NCI-H82 treated with DMSO at 0.1 percent for 48 hours (cell line): ENCODE data around the gene ARHGEF17.

ENCODE experiments used
- DNase-seq: peaks from one replicate; lab custom pipeline; 2025; ENCODE audit not compliant: unreplicated experiment; lab: John Stamatoyannopoulos, UW

The ARHGEF17 gene

DNA sequence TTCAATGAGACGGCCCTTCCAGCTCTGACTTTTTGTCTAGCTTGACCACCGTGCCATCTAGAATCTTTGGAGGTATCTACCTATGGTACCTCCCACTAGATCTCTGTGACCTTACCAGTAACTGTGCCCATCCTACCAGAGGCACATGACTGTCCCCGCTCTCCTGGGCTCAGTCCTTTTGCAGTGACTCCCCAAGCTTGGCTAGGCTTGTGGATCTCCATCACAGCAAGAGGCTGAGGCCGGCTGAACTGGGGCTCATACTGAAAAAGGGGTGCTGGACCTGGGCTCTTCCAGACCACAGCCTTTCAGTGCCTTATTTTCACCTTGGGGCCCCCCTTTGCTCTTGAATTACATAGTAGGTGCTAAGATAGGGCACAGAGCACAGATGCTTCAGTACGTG is 95.5 kb downstream of the ARHGEF17 start:
- DNase-seq, result no peak

DNA sequence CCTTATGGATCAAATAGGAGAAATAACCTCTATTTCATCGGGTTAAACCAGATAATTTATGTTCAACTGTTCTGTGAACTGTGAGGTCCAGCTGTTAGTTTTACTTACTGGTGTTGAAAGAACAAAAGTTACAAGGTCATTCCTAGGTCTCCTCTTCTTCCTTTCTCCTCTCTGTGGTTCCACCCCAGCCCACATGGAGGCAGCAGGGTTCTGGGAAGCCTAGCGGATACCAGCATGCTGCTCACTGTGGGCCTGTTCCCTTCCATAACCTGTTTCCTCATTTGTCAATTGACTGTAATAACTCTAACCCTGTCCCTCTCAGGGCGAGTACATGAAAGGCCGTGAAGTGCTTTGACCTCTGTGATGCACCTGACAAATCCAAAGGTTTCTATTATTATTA is 96.0 kb downstream of the ARHGEF17 start:
- DNase-seq, result no peak

DNA sequence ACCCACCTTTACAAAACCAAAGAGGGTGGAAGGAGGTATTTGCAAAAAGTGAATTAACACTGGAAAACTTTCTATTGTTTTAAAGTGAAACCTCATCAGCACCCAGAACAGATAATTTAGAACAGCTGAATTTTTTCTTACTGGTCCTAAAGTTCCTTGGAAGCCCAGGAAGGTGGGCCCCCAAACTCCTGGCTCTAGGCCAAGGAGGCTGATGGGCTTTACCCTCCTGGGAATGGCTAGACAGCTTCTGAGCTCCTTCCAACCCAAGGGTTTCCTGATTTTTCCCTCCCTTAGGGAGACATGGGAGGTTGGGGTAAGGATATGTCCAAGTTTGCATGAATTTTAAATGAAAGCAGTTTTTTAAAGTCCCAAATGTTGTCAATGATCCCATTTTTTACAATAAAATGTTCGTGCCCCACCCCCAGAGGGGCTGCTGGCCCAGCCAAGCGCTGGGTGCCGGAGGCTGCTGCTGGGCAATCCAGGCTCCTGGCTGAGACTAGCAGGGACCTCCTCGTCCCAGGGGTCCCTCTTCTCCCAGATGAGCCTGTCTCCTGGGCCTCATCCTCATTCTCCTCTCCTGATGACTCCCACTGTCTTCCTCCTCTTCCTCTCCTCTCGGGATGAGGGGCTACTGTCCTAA is 96.5 kb downstream of the ARHGEF17 start:
- no peak for DNase-seq

DNA sequence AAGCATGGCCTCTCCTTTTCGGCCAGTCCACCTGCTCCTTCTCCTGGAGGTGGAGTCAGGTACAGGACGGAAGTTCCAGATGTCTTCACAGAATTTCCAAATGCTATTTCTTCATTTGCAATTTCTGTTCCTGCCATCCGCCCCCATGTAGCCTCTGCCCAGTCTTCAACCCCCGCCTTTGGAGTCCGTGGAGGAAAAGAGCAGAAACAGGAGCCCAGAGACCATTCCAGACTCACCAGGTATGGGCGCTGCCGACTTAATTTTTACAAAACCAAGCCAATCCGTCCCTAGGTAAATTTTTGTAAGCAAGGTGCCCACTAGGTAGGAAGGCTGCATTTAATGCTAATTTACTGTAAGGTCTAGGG is 97.1 kb downstream of the ARHGEF17 start:
- no peak for DNase-seq

DNA sequence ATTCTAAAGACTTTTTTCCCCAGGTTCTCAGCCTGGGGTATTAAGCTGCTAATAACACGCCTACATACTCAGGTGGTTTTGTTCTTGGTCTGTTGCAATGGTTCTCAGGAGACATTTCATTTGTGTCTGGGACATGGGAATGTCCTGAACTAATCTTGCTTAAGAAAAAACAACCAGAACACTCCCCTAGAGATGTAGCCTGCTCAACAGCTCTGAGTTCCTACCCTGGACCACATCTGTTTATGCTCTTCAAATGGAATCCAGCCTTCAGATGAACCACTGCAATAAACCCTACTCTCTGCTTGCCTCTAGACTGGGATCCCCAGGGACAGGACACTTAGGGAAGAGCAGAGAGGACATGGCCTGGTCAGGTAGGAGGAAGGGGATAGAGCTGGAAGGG is 98.1 kb downstream of the ARHGEF17 start:
- DNase-seq, result no peak

DNA sequence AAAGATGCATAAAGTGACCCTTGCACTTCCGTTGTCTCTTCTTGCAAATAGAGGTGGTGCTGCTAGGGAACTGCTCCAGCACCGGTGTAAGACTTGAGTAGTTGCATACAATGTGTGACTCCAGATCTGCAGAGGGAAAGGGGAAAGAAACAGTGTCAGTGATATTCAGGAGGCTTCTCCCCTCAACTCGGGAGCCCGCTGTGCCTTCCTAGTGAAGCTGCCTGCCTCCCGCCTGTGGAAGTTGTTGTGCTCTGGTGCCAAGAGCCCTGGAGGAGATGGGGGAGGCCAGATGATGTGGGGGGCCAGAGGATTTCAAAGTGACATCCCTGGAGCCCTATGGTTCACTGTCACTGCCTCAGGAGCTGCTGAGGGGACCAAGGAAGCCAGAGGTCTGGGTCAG is 98.5 kb downstream of the ARHGEF17 start:
- DNase-seq, result no peak

DNA sequence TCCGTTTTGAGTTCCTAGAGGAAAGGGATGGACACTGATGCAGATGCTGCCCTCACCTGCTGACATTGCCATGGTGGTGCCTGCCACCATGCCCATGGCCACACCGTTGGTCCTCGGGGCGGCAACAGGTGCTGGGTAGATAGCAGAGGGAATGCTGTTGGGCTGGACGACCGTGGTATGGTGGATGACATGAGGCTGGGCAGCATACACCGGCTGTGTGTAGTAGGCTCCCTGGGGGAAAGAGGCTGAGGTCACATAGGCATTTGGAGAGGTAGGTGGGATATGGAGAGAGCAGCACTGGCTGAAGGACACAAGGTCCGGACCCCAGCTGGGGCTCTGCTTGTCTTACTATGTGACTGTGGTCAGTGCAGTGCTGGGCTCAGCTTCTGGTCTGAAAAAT is 101.4 kb downstream of the ARHGEF17 start:
- no peak for DNase-seq

DNA sequence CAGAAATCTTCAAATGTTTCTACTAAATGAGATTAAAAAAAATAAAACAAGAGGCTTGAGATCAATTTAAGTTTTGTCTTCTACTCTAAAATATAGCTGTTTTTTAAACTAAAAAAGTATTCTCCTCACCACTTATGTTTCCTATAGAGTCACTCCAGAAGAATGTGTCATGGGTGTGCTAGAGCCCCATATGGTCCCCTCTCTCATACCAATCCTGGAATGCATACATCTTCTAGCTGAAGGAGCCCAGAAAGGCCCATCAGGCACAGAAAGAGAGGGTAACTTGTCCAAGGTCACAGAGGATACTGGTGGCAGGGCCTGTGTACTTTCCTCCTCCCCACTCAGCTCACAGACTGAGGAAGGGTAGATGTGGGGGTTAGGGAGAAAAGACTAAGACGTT is 102.6 kb downstream of the ARHGEF17 start:
- no peak for DNase-seq

DNA sequence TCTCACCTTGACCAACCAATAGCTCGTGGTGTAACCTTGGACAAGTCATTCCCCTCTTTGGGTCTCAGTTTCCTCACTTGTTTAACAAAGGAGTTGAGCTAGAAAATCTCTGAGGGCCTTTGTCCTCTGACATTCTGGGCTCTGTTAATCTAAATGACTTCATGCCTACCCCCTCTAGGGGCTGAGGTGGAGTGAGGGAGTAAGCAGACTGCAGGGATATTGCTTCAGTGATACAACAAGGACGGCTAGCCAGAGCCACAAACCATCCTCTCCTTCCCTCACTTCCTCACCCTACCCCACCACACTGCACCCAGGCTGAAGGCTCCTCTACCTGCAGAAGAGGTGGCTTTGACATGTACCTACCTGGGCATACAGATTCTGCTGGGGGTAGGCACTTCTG is 103.0 kb downstream of the ARHGEF17 start:
- no peak for DNase-seq

DNA sequence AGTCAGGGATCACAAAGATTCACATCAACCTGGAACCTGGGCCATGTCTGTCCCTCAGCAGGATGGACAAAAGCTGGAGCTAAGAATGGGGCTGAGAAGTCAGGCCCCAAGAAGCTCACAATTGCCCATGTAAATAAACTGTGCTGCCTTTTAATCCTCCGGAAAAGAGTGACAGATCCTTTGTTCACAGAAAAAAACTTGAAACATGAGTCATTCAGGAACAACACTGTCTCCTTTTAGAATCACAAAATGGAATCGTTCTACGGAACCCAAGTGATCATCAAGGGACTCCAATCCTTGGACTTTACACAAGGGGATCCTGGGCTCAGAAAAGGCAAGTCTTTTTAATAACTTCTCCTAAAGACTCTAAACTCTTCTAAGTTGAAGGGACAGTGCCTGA is 104.2 kb downstream of the ARHGEF17 start:
- DNase-seq, result no peak

DNA sequence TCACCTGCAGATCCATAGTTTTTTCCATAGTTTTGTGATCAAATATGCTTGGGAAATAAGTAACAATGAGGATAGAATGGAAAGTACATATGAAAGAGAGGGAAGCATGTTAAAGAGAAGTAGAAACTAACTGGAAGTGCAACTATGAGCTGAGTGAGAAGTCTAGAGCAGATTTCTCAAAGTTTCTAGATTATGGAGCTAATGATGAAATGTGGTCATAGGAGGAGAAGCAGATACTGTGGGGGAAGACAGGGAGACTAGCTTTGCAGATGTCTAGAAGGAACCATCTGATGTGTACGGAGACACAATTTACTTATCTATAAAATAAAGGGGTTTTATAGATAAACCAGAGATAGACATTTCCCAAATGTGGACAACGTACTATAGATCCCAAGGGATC is 105.2 kb downstream of the ARHGEF17 start:
- no peak for DNase-seq

DNA sequence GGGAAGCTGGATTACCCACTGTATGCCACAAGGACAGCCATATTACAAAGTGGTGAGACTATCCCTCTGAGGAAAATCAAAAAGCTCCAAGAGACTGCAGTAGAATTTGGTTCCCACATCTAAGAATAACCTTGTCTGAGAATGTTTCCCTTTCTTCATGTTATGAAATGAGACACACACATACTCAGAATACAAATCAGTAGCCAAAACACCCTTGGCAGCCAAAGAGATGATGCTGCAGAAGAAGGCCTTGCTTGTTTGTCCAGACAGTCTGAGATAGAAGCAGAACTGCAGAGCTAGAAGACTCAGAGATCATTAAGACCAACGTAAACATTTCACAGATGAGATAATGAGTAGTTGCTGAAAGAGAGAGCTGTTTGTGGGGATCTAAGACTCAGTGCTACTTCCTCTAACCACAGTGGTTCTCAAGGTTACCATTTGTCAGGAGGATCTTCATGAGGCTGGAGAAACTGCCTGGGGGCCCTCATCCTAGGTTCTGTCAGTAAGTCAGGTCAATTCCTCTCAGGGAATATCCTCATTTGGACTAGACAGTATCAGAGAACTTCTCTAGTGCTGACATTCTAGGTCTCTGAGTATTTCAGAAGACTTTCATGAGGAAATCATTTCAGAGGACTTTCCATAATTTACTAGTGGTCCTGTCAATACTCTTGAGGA is 107.0 kb downstream of the ARHGEF17 start:
- DNase-seq, result no peak

DNA sequence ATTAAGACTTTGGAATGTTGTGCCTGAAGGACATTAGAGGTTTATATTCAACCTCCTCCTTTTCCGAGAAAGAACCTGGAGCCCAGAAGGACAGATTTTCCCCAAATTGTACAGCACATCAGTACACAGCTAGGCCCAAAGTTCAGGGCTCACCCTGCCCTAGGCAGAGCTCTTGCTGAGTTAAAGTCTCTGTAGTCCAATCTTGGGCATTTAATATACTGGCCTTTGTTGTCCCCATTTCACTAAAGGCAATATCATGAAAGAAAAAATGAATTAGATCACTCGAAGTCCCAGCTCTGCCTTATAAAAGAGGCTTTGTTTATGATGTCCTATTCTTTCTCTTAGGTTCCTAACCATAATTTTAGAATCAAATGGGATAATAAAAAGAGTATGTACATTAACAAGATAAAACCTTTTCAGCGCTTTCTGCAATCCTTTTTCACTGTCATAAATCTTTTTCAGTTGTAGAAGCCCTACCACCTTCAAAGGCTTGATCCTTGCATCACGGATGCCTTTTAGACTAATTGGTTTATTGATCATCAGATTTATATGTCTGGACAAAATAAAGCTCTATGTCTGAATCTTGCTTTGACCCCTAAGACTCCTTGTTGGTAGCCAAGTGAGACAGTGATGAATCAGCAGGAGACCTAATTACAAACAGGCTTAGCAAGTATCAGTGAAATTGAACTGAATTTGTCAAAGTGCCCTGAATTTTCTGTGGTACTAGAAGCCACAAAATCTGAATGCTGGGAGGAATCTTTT is 108.0 kb downstream of the ARHGEF17 start:
- peak; percentile 68 for DNase-seq

DNA sequence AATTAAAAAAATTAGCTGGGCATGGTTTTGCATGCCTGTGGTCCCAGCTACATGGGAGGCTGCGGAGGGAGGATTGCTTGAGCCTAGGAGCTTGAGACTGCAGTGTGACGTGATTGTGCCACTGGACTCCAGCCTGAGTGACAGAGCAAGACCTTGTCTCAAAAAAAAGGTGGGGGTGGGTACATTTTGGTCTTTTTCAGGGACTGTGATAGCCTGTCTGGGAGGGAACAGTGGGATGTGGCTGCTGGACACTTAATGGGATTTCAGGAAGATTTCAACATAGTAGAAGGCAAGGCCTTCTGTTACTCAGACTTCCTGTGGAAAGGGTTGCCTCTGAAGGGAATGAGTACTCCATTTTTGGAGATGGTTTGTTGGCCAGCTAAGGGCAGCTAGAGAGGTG is 108.7 kb downstream of the ARHGEF17 start:
- DNase-seq, result peak; percentile 9
